Panc1 (cell line): ENCODE measurements around the gene PPFIA4. TPM values are rescaled to one million over a fixed set of nuclear protein-coding genes. Genes with fewer than 3 reads are reported as not detected.

Experiments used
- ATAC-seq: fragments of 200-7000 bp; cut with Tn5 transposase; 2 replicates; pipeline ENCODE4 v1.9.1; 2020; ENCODE audit warnings: mild to moderate bottlenecking, moderate library complexity
- BruUV-seq: library from RNA; stranded (reverse); fragments of 400-500 nt; replicated peaks from 2 replicates; lab custom pipeline; 2021; lab: Mats Ljungman, UMichigan
- CTCF ChIA-PET: fragments of 300-600 bp; sonication (Branson Sonifier 250); formaldehyde crosslinking; loops from one replicate; lab custom pipeline; 2022; ENCODE audit warnings: antibody characterized with exemption; lab: Charles Lee
- POLR2A ChIA-PET: fragments of 300-600 bp; sonication (Branson Sonifier 250); formaldehyde crosslinking; loops from one replicate; lab custom pipeline; 2022; ENCODE audit warnings: antibody characterized with exemption; lab: Charles Lee
- DNase-seq: peaks from one replicate; pipeline ENCODE4 v3.0.0-alpha.2; 2010; ENCODE audit warnings: low read depth, low spot score
- H3K27ac ChIP-seq: 2 replicates; pipeline ENCODE4 v1.5.1; 2011; ENCODE audit warnings: mild to moderate bottlenecking, low read length, inconsistent platforms
- H3K27me3 ChIP-seq: fragments of 200-500 bp; sonication (Bioruptor generic); 2 replicates; pipeline ENCODE4 v1.6.0; 2014; ENCODE audit warnings: low read length, inconsistent platforms; ENCODE audit not compliant: control insufficient read depth, insufficient read depth
- H3K36me3 ChIP-seq: fragments of 200-500 bp; sonication (Bioruptor generic); 2 replicates; pipeline ENCODE4 v1.5.1; 2014; ENCODE audit warnings: inconsistent platforms, mild to moderate bottlenecking, low read length, moderate library complexity; ENCODE audit not compliant: control insufficient read depth, insufficient read depth
- H3K4me1 ChIP-seq: 2 replicates; pipeline ENCODE4 v1.5.1; 2011; ENCODE audit warnings: inconsistent platforms, mild to moderate bottlenecking, low read length, moderate library complexity; ENCODE audit not compliant: control insufficient read depth, insufficient read depth
- H3K4me3 ChIP-seq, 2 experiments: 2 replicates each; pipeline ENCODE4 v1.5.1; 2011 to 2012; ENCODE audit warnings: low read depth in 2 of 2, low read length in 2 of 2, mild to moderate bottlenecking in 2 of 2, inconsistent platforms in 1 of 2, moderate library complexity in 1 of 2
- H3K9me3 ChIP-seq: fragments of 200-500 bp; sonication (Bioruptor generic); 2 replicates; pipeline ENCODE4 v1.5.1; 2014; ENCODE audit warnings: low read depth, mild to moderate bottlenecking, inconsistent platforms, low read length, moderate library complexity; ENCODE audit not compliant: control insufficient read depth, insufficient read depth
- CTCF ChIP-seq: fragments of 450-650 bp; IDR thresholded peaks from 2 replicates; pipeline ENCODE4 v1.5.1; 2017; ENCODE audit warnings: mild to moderate bottlenecking
- POLR2AphosphoS5 ChIP-seq: IDR thresholded peaks from 2 replicates; pipeline ENCODE4 v1.6.1; 2012; ENCODE audit warnings: mild to moderate bottlenecking, low read depth, low read length, moderate library complexity
- REST ChIP-seq, 2 experiments: IDR thresholded peaks; 2 replicates each; pipeline ENCODE4 v1.6.1; 2011 to 2012; ENCODE audit warnings: low read depth in 2 of 2, control low read depth in 1 of 2, low read length in 1 of 2, mild to moderate bottlenecking in 1 of 2, moderate library complexity in 1 of 2; ENCODE audit not compliant: insufficient read depth in 1 of 2
- SIN3A ChIP-seq: IDR thresholded peaks from 2 replicates; pipeline ENCODE4 v1.6.1; 2012; ENCODE audit warnings: low read depth, mild to moderate bottlenecking, low read length, moderate library complexity, borderline replicate concordance; ENCODE audit not compliant: insufficient read depth
- TCF7L2 ChIP-seq: IDR thresholded peaks from 2 replicates; pipeline ENCODE4 v1.6.1; 2011; ENCODE audit warnings: mild to moderate bottlenecking, low read depth, low read length, inconsistent platforms
- in situ Hi-C: cut with HindIII; loops from 2 replicates; pipeline ENCODE4 v1.10.0; 2016; ENCODE audit warnings: low sequenced_read_pairs, low pct_unique_long_range_greater_than_20kb
- intact Hi-C: fragments of 100-400 bp; cut with micrococcal nuclease; formaldehyde crosslinking; loops from one replicate; pipeline ENCODE4 v1.10.0; 2022; ENCODE audit not compliant: unreplicated experiment
- total RNA-seq: library from RNA; stranded (reverse); gene quantifications from one replicate; pipeline ENCODE4 v1.2.1, GENCODE V29; 2021; ENCODE audit not compliant: unreplicated experiment

PPFIA4 gene
- total RNA-seq, 1 experiment from 2014 or later, result 1.9 TPM

GRCh38 chr1:203096566-203096965, 70.3 kb downstream of the PPFIA4 start:
- no peak for ATAC-seq
- Histone ChIP-seq H3K27ac (no peak overlapping the region), H3K4me3 (no peak overlapping the region), H3K36me3 (no peaks in the 10 kb centered on the region), H3K27me3 (peaks cover 4% of the 10 kb centered on the region; the same call in 1 of the 2 replicates), H3K4me1 (no peaks in the 10 kb centered on the region), H3K9me3 (peaks cover 8% of the 10 kb centered on the region)
- intact Hi-C loops (no loop called here), in situ Hi-C loops (no loop called here)
- TF ChIP-seq TCF7L2 (no peak), REST (IDR thresholded peaks at IDR 0.05; ENCODE audit: insufficient read depth in 1 of 2, low read depth in 2 of 2, low read length in 1 of 2) (no peak), SIN3A (no peak), CTCF (no peak), POLR2AphosphoS5 (no peak)
- ChIA-PET CTCF (no interaction called here), POLR2A (no interaction called here)
- no peak for DNase-seq
- BruUV-seq, result no TSS peak

- TF ChIP-seq SIN3A (no peak), CTCF (no peak), POLR2AphosphoS5 (no peak), REST (IDR thresholded peaks at IDR 0.05; ENCODE audit: insufficient read depth in 1 of 2, low read depth in 2 of 2, low read length in 1 of 2) (no peak), TCF7L2 (no peak)
- in situ Hi-C loops, result no loop called here
- POLR2A ChIA-PET, result no interaction called here
Measured at GRCh38 chr1:203097001-203097400, 70.7 kb downstream of the PPFIA4 start.

More at GRCh38 chr1:203097001-203097400, 70.7 kb downstream of the PPFIA4 start:
- CTCF ChIA-PET, result no interaction called here
- Histone ChIP-seq H3K36me3 (no peaks in the 10 kb centered on the region), H3K4me3 (no peak overlapping the region), H3K27me3 (peaks cover 4% of the 10 kb centered on the region; the same call in 1 of the 2 replicates), H3K9me3 (peaks cover 8% of the 10 kb centered on the region), H3K27ac (no peak overlapping the region), H3K4me1 (no peaks in the 10 kb centered on the region)
- no TSS peak for BruUV-seq
- no peak for ATAC-seq
- no peak for DNase-seq
- intact Hi-C loops, result no loop called here
